ENCODE results near the gene CES4A. TPM values are rescaled to one million over a fixed set of nuclear protein-coding genes. Genes with fewer than 3 reads are reported as not detected.

CES4A gene
- polyA plus RNA-seq, 1 donor (not counting 4 experiments of a cell fraction or from before 2014, with no cell fraction given) = 6.6 TPM

DNA sequence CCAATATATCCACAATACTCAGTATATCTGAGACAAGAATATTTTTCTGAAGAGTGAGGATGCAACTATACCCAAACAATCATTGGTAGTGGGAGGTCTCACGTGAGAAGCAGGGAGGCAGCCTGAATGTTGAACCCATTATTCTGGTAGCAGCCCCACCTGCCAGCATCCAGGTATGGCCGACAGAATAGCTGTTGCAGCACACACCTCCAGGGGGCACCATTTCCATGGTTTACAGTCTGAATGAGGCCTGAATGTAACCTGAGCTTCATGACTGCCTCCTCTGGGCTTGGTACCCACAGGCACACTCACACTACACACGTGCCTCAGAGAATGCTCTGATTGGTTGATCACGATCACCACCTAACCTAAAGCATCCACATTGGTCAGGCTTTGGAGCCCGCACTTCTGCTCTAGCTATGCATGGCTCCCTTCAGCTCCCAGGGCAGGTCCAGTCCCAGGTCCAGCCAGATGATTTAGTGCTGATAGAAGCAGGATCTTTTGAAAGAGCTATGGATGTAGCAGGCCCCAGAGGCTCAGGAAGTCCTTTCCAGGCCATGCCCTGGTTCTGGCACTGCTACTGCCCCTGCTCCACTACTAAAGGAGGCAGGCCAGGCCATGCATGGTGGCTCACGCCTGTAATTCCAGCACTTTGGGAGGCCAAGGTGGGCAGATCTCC lies 29.6 kb downstream of the CES4A start:
- Histone ChIP-seq H2AFZ (ENCODE audit: control insufficient read depth, low read length) (peak overlapping the region; percentile 40), H3K9me1 (ENCODE audit: control insufficient read depth, extremely low read depth, insufficient read depth, low read length) (no peaks in the 10 kb centered on the region), H3K79me2 (ENCODE audit: control insufficient read depth, insufficient read depth, low read length) (no peaks in the 10 kb centered on the region), H3K36me3 (ENCODE audit: control insufficient read depth in 2 of 2, extremely low read depth in 1 of 2, insufficient read depth in 2 of 2, low read length in 2 of 2) (no peaks in the 10 kb centered on the region), H3K4me3 (ENCODE audit: control insufficient read depth in 2 of 3, extremely low read depth in 1 of 3, insufficient read depth in 2 of 3, low read depth in 1 of 3, low read length in 3 of 3) (no peak overlapping the region), H3K4me1 (ENCODE audit: control insufficient read depth, extremely low read depth, insufficient read depth, low read length) (peaks cover 13% of the 10 kb centered on the region), H3K27me3 (ENCODE audit: control insufficient read depth, extremely low read depth, insufficient read depth, low read length) (peaks cover 10% of the 10 kb centered on the region), H3K4me2 (ENCODE audit: control insufficient read depth, extremely low read depth, insufficient read depth, low read depth, low read length) (no peak overlapping the region), H3K9me3 (ENCODE audit: control insufficient read depth, low read depth, low read length) (no peaks in the 10 kb centered on the region), H3K9ac (ENCODE audit: control insufficient read depth, extremely low read depth, insufficient read depth, low read length) (no peak overlapping the region), H3K27ac (ENCODE audit: control insufficient read depth, insufficient read depth, low read length) (no peak overlapping the region), H4K20me1 (ENCODE audit: control insufficient read depth, extremely low read depth, insufficient read depth, low read length) (no peaks in the 10 kb centered on the region)
- FAIRE-seq = peak; percentile 89
- dilution Hi-C loops (cut with MboI; ENCODE audit: extremely low pct_ligation_motif_present, low sequenced_read_pairs) = no loop called here
- TF ChIP-seq, protein P1, sequence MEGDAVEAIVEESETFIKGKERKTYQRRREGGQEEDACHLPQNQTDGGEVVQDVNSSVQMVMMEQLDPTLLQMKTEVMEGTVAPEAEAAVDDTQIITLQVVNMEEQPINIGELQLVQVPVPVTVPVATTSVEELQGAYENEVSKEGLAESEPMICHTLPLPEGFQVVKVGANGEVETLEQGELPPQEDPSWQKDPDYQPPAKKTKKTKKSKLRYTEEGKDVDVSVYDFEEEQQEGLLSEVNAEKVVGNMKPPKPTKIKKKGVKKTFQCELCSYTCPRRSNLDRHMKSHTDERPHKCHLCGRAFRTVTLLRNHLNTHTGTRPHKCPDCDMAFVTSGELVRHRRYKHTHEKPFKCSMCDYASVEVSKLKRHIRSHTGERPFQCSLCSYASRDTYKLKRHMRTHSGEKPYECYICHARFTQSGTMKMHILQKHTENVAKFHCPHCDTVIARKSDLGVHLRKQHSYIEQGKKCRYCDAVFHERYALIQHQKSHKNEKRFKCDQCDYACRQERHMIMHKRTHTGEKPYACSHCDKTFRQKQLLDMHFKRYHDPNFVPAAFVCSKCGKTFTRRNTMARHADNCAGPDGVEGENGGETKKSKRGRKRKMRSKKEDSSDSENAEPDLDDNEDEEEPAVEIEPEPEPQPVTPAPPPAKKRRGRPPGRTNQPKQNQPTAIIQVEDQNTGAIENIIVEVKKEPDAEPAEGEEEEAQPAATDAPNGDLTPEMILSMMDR (optimal IDR thresholded peaks at IDR 0.05 in 1 of 3, IDR thresholded peaks at IDR 0.05 in 1 of 3, conservative IDR thresholded peaks at IDR 0.05 in 1 of 3; ENCODE audit: extremely low read depth in 1 of 3, insufficient read depth in 2 of 3, low read length in 3 of 3) = peak; percentile 75 to 99 (median 98)
- TF ChIP-seq EZH2 (IDR thresholded peaks at IDR 0.05; ENCODE audit: low read length) = no peak
- peak; percentile 92 for DNase-seq (ENCODE audit: low read depth, low spot score)

DNA sequence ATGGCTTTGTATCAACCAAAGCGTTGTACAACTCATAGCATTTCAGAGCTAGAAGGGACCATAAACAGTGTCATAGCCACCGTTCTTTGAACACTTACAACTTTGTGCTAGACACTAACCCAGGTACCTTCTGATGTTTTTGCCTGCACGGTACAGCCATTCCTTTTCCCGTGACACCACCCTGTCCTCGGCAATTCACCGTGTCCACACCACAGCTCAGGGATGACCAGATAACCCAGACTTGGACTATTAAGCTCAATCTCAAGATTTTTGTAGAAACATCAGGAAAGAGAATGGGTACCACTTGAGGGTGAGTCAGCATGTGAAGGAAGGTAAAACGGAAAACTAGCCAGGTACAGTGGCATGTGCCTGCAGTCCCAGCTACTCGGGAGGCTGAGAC lies 30.8 kb downstream of the CES4A start:
- no peaks in the 10 kb centered on the region for H4K20me1 ChIP-seq (ENCODE audit: control insufficient read depth, extremely low read depth, insufficient read depth, low read length)
- no peak overlapping the region for H3K9ac ChIP-seq (ENCODE audit: control insufficient read depth, extremely low read depth, insufficient read depth, low read length)
- H3K27me3 ChIP-seq (ENCODE audit: control insufficient read depth, extremely low read depth, insufficient read depth, low read length) = peaks cover 9% of the 10 kb centered on the region
- H3K79me2 ChIP-seq (ENCODE audit: control insufficient read depth, insufficient read depth, low read length) = no peaks in the 10 kb centered on the region
- peaks cover 9% of the 10 kb centered on the region for H3K4me1 ChIP-seq (ENCODE audit: control insufficient read depth, extremely low read depth, insufficient read depth, low read length)
- H3K36me3 ChIP-seq (ENCODE audit: control insufficient read depth in 2 of 2, extremely low read depth in 1 of 2, insufficient read depth in 2 of 2, low read length in 2 of 2) = no peaks in the 10 kb centered on the region
- TF ChIP-seq, protein P1 (optimal IDR thresholded peaks at IDR 0.05 in 1 of 3, IDR thresholded peaks at IDR 0.05 in 1 of 3, conservative IDR thresholded peaks at IDR 0.05 in 1 of 3; ENCODE audit: extremely low read depth in 1 of 3, insufficient read depth in 2 of 3, low read length in 3 of 3) = no peak
- no peak for TF ChIP-seq EZH2 (IDR thresholded peaks at IDR 0.05; ENCODE audit: low read length)
- no peaks in the 10 kb centered on the region for H3K9me3 ChIP-seq (ENCODE audit: control insufficient read depth, low read depth, low read length)
- dilution Hi-C loops (cut with MboI; ENCODE audit: extremely low pct_ligation_motif_present, low sequenced_read_pairs) = no loop called here
- H2AFZ ChIP-seq (ENCODE audit: control insufficient read depth, low read length) = no peak overlapping the region
- no peak overlapping the region for H3K4me2 ChIP-seq (ENCODE audit: control insufficient read depth, extremely low read depth, insufficient read depth, low read depth, low read length)
- H3K9me1 ChIP-seq (ENCODE audit: control insufficient read depth, extremely low read depth, insufficient read depth, low read length) = no peaks in the 10 kb centered on the region
- FAIRE-seq (no peak), DNase-seq (ENCODE audit: low read depth, low spot score) (no peak)
- H3K4me3 ChIP-seq (ENCODE audit: control insufficient read depth in 2 of 3, extremely low read depth in 1 of 3, insufficient read depth in 2 of 3, low read depth in 1 of 3, low read length in 3 of 3) = no peak overlapping the region
- H3K27ac ChIP-seq (ENCODE audit: control insufficient read depth, insufficient read depth, low read length) = no peak overlapping the region
